Activated CD8-positive, alpha-beta memory T cell treated with anti-CD3 and anti-CD28 coated beads, Interleukin-2, amount 50 U/mL, for 1 hour (primary cell): ENCODE data around the gene XAGE2.

ENCODE experiments used
- DNase-seq: peaks from one replicate; pipeline ENCODE4 v3.0.0-alpha.2; 2020; ENCODE audit errors: extremely low read depth

XAGE2 gene

DNA sequence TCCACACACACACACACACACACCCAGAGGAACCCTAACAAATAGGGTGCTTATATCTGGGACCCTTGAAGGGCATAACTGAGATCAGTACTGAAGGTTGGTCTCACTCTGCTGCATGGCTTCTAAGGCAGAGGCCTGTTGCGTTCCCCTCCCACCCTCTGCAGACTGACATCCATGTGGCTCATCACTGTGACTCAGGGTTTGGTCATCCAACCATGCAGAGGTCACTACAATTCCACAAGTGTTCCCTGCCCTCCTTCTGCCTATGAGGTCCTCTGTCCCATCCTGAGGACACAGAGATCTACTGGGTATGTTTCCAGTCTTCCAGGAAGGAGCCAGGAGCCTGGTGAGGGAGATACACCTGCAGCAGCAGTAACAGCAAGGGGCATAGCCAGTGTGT, 55.8 kb downstream of the XAGE2 start:
- DNase-seq: no peak
